ENCODE data around the gene LEF1.

Gene LEF1

DNA sequence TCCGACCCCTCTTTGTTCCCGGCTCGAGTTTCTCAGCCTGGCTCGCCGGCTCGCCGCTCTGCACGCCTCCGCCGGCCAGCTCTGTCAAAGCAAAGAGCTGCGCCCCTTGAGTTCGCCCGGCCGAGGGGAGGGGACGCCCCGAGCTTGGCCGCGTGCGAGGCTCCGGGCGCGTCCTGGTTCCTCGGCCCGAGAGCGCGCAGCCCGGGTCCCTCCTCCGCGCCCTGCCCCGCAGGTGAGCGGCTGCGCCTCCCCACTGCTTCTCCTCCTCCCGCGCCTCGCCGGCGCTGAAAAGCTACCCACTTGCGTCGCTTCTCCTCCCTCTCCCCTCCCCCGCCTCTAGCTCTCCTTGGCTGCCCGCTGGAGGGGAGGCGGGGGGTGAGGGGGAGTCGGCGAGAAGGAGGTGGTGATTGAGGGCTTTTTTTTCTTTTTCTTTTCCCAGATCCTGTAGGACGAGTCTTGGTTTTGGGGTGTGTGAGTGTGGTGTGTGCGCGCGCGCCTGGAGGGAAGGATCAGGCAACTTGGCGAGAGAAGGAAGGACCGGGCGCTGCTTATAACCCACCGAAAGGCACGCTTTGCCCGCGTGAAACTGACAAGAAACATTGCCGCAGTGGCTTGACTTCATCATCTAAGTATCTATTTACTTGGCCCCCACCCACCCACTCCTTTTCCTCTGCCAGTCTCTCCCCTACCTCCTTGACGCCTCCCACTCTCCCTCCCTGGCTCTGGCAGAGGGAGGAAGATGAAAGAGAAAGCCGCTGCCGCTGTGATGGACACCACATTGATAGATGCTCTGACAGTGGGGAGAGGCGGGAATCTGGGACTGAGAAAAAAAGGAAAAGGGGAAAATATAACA lies at the start of gene LEF1:
LEF1 (minus strand) TSS at position 262 of the 853 bp plus-strand sequence. CDS start 1,165 bp downstream, outside the sequence.
- DNase-seq (ENCODE audit: low spot score) = no peak

DNA sequence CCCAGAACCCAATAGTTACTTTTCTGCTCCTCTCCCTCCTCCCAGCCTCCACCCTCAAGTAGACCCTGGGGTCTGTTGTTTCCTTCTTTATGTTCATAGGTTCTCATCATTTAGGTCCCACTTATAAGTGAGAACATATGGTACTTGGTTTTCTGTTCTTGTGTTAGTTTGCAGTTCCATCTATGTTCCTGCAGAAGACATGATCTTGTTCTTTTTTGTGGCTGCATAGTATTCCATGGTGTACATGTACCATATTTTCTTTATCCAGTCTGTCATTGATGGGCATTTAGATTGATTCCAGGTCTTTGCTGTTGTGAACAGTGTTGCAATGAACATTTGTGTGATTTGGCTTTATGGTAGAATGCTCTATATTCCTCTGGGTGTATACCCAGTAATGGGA lies 47.8 kb upstream of the LEF1 start:
- no peak for DNase-seq (ENCODE audit: low spot score)

DNA sequence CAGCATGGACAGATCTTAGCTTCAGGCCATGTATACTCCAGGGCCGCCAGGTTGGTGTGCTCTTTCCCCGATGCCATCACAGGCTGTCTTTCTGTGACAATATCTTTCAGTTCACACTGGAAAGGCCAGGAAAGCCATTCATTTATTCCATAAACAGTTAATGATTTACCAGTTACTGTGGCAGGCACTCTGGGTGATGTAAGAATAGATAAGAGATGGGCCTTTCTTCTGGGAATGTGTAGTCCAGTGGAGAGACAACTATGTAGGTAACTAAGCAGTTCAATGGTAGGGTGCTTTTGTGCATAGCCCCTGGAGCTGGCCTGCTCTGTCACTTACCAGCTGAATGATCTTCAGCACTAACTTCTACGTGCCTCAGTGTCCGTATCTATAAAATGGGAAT lies 46.3 kb upstream of the LEF1 start:
- DNase-seq (ENCODE audit: low spot score) = no peak

DNA sequence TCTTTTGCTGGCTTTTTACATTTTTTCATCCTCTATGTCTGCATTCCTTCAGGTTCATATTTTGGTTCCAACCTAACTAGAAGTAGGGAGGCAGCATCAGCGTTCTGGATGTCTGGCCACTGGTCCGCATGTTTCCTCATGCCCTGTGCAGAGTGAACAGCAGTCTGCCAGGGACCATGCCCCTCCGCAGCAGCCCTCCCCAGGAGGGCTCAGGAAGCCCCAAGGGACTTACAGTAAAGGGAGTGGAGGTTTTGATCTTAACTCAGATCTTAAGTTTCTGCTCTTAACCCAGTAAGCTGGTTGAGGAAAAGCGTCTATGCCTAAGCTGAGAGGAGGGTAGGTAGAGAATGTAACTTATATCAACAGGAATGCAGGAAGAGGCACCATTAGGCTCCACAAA lies 45.0 kb upstream of the LEF1 start:
- DNase-seq (ENCODE audit: low spot score) = no peak

DNA sequence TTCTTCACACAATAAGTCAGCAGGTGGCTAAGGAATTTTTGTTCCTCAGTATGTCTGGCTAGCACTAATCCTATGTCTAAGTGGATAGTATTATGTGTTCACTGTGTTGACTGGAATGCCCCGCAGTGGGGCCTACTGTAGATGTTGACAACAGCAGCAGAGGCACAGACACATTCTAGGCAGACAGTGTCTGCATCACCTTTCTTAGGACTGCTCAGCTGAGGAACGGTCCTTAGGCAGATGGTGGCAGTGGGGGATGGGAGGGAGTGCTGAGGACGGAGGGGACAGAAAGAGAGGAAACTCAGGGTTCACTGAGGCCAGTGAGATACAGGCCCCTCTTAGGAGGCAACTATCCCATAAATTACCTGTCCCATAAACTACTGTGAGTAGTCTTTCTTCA lies 44.6 kb upstream of the LEF1 start:
- DNase-seq (ENCODE audit: low spot score) = no peak

DNA sequence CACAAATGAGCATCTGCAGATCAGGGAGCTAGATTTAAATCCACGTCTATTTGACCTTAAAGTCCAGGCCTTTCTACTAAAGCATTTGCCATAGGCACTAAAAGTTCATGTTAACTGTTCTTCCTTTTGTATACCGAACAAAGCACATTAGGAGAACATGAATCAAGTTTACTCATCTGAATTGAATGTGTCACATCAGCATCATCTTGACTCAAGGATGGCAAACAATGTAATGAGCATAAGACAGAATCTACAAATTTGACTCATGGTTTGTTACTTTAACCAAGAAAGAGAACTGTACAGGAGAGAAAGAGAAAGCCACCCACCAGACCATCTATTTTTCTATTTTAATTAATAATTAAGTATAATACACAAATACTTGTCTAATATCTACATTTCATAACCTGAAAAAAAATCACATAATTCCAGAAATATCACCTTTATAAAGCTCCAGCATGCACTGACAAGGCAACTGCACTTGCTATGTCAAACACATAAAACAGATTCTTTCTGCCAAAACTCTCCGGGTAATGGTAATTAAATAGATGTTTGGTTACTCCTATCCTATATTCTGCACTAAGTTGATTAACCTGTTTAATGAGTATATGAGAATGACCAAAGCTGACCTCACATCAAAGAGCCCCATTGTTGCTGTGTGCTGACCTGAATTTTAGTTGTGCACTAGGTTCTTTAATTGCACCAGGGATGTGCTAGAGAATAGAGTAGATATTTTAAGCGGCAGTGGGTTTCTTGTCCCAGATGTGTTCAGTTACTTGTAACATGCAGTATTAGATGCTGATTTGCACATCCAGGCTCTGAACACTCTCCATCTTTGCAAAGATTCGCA lies 42.5 kb upstream of the LEF1 start:
- DNase-seq (ENCODE audit: low spot score) = no peak

DNA sequence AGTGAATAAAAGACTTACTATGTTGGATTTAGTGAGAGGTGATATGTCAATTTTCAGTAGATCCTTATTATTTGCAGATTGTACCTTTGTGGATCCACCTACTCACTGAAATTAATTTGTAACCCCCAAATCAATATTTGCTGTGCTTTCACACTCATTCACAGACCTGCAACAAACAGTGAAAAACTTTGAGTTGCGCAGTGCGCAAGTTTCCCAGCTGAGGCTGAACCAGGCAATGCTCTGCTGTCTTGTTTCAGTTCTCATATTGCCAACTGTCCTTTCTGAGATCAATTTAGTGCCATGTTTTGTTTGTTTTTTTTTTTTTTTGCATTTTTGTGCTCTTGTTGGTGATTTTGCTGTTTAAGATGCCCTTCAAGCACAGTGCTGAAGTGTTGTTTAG lies 40.8 kb upstream of the LEF1 start:
- no peak for DNase-seq (ENCODE audit: low spot score)

DNA sequence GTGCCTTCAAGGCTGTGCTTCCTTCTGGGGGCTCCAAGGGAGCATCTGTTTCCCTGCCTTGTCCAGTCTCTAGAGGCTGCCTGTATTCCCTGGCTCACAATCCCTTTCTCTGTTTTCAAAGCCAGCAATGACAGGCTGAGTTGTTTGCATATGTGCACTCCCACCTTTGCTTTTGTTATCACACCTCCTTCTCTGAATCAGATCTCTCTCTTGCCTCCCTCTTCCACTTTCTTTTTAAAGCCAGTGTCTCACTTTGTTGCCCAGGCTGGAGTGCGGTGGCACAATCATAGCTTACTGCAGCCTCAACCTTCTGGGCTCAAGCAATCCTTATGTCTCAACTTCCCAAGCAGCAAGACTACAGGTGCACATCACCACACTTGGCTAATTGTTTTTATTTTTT lies 37.1 kb upstream of the LEF1 start:
- DNase-seq (ENCODE audit: low spot score) = no peak

DNA sequence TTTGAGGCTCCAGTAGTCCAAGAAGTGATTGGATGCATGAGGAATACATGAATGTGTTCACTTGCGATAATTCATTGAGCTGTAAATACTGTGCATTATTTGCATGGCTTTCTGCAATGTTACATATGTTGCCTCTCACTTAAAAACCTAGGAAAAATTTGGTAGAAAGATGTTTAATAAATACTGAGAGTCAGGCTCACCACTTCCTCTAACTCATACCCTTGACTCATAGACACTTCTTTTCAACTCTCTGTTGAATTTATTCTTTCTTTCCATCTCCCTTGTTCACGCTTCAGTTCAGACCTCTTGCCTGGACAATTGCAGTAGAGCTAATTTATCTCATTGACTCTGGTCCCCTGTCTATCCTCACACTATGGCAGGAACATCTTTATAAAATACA lies 35.8 kb upstream of the LEF1 start:
- no peak for DNase-seq (ENCODE audit: low spot score)

DNA sequence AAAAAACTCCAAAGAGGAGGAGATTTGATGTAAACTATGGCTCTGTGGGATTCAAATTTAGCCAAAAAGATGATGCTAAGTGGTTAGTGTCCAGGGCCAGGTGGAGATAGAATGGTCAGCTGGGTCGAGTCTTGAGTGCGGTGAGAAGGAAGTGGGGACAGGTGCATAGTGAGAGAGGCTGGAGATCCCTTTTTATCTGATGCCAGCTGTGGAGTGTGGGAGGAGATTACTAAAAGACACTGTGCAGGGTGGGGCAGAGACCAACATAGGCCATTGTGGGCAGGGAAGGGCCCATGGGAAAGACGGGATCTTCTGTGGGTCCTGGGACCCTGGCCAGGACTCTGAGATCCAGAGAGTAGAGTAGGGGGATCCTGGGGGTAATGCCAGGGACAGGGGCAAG lies 34.6 kb upstream of the LEF1 start:
- DNase-seq (ENCODE audit: low spot score) = no peak

DNA sequence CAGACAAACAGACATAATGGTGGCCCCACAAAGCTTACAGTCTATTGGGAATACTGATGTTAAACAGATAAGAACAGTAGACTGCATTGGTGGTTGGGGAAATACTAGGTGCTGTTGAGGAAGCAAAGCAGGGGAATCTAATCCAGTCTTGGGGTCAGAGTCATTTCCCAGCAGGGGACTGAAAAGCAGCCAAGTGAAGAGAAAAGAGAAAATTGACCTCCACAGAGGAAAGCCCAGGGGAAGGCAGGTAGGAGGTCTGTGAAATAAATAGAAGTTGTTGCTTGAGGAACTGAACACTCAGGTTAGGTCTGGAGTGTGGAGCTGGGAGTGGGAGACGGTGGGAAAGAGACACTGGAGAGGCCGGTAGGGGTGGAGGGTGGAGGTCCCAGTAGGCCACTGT lies 33.0 kb upstream of the LEF1 start:
- DNase-seq (ENCODE audit: low spot score) = no peak

DNA sequence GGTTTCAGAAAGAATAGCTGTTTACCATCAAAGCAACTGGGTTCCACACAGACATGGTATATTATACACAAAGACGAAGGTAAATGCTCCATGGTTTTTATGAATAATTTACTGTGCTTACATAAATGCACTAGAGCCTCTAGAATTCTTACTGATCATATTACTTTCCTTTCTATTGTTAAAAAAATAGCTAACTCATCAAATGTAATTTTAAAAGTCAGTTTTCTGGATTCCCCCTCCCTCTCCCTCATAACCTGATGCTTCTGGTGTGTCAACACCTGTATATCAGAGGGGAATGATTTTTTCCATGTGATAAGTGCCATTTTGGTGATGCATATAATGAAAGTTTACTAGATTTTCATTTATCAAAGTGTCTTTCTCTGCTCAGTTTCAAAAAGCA lies 31.1 kb upstream of the LEF1 start:
- no peak for DNase-seq (ENCODE audit: low spot score)

DNA sequence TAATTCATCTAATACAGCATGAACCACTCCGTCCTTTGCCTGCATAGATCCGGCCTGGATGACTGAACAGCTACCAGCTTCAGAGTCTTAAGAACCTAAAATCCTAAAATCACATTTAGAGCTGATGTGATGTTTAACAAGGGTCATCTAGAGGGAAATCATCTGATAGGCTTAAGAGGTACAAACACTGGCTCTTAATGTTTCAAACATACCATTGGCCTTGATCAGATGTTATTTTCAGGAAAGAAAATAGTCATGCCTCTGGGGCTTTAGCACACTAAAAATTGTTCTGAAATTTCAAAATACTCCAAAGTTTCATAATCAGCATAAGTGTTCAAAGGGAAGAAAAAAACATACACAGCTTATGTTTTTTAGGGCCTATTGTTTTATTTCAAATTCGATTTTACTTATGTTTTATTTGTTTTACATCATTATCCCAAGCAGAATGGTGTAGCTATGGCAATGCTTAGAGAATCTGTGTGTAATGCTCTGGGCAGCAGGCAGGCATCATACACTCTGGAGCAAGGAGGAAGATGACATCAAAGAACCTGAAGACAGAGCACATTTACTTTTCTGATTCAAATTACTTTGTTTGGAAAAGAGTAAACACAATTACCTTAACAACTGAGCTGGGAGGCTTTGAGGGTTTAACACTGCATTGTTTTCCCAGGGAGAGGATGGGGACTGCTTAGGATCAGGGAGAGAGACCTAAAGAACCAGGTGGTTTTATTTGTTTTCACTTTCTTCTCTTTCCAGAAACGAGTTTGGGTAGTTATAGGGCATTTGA lies 25.3 kb upstream of the LEF1 start:
- DNase-seq (ENCODE audit: low spot score) = no peak

DNA sequence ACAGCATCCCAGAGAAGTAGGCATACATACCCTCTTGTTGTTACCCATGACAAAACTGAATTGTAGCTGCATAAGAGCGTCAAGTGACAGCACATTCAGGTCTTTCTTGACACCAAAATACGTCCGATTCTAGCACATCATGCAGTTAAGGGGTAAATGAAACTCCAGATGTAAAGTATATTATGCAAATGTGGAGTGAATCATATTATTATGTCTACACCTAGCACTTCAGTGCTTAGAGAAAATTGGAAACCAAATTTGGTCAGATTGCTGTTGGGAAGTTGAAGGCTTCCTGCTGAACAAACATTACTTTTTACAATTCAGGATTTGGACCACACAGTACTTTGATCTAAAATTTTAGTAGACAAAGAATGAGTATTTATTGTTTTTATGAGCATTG lies 24.2 kb upstream of the LEF1 start:
- no peak for DNase-seq (ENCODE audit: low spot score)

DNA sequence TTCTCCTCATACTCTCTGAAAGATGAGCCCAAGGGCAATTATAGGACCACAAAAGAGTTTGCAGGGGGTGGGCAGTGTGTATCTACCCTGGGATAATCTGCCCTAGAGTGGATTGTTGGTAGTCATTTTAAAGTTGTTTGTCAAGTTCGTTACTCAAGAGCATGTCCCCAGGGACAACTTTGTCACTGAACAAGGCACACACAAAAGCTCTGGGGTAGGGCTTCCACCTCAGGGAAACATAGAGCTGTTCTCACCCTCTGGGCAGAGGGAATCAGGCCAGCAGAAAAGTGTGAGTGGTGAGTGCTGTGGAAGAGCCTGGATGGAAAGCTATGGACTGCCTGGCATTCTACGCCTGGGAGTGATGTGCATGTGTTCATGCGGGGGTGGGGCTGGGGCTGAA lies 23.3 kb upstream of the LEF1 start:
- DNase-seq (ENCODE audit: low spot score) = no peak

DNA sequence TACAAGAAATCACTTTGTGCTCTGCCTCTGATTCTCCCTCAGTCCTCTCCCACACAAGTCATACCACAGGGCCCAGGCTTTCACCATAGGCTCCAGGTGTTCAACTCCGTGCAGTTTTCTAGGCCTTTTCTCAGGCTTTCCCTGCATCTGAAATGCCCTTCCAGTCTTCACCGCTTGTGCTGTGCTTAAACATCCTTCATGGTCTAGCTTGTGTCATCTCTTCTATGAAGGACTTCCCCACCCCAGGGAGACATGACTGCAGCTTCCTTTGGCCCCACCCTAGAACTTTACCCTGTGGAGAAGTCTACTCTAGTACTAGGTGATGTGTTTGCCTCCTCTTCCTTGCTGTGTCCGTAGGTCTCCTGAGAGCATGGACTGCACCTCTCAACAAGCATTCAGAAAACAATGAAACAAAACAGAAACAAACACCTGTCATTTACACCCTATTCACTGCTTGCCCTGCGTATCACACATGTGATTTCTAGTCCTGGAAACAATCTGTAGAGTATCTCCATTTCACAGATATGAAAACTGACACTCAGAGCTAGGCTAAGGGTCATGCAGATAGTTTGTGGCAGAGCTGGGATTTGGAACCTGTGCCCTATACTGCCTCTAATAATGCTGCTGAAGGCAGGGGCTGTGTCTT lies 22.7 kb upstream of the LEF1 start:
- no peak for DNase-seq (ENCODE audit: low spot score)

DNA sequence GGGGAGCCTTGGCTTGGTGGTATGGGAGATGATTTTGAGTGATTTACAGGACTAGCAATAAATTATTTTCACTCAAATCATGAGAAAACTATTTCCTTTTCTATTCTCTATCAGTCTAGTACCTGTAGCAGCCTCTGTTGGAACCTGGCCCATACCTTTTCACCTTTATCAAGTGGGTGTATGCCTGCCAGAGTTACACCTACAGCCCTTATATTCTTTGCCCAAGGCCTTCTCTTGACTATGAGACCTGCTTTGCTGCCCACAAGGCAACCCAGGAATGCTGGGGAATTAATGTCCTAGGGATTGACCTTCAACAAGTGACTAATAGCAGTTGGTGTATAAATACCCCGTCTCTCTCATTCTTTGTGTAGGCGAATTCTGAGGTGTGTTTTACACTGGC lies 20.0 kb upstream of the LEF1 start:
- no peak for DNase-seq (ENCODE audit: low spot score)

DNA sequence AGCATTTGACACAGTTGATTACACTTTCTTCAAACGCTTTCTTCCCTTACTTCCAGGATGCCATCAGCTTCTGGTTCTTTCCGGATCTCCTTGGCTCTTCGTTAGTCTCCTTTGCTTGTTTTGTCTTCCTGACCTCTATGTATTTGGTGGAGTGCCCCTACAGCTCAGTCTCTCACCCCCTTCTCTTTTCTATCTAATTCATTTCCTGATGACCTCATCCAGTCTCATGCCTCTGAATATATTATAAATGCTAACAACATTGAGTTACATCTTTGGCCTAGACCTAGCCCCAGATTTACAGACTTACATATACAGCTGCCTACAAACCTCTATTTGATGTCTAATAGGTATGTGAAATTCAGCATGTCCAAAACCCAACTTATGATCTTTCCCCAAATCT lies 16.5 kb upstream of the LEF1 start:
- no peak for DNase-seq (ENCODE audit: low spot score)

DNA sequence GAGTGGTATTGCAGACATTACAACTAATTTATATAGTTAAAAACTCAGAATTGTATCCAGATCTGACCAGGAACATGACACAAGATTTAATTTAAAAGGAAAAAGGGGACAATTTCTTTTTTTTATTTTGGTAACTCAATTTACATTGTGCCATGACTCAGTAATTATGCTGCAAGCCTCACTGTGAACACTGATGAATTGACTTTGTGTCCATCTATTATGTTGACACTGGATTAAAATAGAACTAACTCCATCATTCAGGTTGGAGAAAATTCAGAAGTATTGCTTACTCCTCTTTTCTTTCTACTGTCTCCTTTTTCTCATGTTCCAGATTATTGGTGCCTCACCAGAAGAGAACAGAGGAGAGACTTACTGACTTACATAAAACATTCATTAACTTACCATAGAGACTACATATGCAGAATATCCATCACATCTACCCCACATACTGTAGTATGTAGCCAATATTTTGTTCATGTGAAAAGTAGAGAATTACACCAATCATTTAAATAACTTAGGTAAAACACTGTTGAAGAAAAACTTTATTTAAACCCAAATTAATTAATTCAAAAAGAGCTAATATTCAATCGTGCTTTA lies 15.8 kb upstream of the LEF1 start:
- DNase-seq (ENCODE audit: low spot score) = no peak

DNA sequence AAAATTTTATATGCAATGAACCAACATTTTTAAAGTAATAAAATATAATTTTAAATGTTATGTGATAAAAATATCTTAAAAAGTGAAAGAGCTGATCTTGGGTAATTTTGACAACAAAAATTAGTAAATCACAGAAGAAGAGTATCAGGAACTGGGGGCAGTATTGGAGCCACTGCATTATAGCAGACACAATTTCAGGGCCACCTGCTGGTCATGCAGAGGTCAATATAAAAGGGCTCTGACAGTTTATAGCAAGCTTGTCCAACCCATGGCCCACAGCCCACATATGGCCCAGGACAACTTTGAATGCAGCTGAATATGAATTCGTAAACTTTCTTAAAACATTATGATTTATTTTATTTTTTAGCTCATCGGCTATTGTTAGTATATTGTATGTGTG lies 13.0 kb upstream of the LEF1 start:
- no peak for DNase-seq (ENCODE audit: low spot score)

DNA sequence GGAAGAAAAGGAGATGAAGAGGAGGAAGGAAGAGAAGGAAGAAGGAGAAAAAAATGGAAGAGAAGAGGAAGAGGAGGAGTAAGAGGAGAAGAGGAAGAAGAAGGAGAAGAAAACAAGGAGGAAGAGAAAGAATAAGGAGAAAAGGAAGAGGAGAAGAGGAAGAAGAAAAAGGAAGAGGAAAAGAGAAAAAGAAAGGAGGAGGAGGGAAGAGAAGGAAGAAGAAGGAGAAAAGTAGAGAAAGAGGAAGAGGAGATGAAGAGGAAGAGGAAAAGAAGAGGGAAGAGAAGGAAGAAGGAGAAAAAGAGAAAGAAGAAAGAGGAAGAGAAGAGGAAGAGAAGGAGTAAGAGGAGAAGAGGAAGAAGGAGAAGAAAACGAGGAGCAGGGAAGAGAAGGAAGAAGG lies 11.8 kb upstream of the LEF1 start:
- DNase-seq (ENCODE audit: low spot score) = no peak

DNA sequence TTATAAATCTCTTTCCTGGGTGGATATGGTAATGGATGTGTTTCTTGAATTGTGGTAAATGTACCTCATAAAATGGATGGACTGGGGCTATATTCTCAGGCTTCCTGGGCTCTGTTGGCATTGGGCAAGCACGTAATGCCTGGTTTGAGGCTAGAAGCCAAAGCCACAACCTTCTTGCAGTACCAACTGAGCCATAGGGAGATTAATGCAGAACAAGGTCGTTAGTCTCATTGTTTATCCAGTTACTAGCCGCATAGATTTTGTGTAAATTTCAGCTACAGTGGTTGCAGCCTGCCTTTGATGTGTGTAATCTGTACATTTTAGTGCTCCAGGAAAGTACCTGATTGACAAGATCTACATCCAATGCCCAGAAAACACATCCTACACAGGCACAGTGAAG lies 7.2 kb upstream of the LEF1 start:
- DNase-seq (ENCODE audit: low spot score) = no peak
